ENCODE results near the gene UGT1A1.

DNA sequence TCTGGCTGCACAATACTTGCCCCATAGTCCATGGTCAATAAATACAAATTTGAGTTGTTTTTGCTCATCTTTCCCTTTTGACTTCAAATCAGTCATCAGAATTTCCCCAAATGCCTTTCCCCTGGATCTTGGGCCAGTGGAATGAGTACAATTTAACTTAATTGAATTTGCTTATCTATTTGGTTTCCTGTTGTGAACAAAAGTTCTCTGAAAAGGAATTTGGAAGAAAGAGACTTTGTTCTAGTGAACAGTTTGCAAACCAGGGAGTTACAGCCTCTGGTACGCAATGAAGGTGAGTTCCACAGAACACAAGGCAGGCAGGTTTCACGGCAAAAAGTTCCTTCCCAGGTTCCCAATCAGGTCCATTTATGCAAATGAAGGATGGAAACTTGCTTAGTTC, 1.2 kb upstream of the UGT1A1 start:
- TF ChIP-seq MYC (IDR thresholded peaks at IDR 0.05; ENCODE audit: borderline replicate concordance, low read length) (no peak), RAD21 (conservative IDR thresholded peaks at IDR 0.05 in 1 of 2, IDR thresholded peaks at IDR 0.05 in 1 of 2) (no peak), EP300 (IDR thresholded peaks at IDR 0.05) (no peak), JUN (IDR thresholded peaks at IDR 0.05) (no peak), SMC3 (IDR thresholded peaks at IDR 0.05) (no peak), JUNB (IDR thresholded peaks at IDR 0.05) (no peak)
- TF ChIP-seq, protein P1, sequence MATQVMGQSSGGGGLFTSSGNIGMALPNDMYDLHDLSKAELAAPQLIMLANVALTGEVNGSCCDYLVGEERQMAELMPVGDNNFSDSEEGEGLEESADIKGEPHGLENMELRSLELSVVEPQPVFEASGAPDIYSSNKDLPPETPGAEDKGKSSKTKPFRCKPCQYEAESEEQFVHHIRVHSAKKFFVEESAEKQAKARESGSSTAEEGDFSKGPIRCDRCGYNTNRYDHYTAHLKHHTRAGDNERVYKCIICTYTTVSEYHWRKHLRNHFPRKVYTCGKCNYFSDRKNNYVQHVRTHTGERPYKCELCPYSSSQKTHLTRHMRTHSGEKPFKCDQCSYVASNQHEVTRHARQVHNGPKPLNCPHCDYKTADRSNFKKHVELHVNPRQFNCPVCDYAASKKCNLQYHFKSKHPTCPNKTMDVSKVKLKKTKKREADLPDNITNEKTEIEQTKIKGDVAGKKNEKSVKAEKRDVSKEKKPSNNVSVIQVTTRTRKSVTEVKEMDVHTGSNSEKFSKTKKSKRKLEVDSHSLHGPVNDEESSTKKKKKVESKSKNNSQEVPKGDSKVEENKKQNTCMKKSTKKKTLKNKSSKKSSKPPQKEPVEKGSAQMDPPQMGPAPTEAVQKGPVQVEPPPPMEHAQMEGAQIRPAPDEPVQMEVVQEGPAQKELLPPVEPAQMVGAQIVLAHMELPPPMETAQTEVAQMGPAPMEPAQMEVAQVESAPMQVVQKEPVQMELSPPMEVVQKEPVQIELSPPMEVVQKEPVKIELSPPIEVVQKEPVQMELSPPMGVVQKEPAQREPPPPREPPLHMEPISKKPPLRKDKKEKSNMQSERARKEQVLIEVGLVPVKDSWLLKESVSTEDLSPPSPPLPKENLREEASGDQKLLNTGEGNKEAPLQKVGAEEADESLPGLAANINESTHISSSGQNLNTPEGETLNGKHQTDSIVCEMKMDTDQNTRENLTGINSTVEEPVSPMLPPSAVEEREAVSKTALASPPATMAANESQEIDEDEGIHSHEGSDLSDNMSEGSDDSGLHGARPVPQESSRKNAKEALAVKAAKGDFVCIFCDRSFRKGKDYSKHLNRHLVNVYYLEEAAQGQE (IDR thresholded peaks at IDR 0.05), result no peak
- TF ChIP-seq, protein P2, sequence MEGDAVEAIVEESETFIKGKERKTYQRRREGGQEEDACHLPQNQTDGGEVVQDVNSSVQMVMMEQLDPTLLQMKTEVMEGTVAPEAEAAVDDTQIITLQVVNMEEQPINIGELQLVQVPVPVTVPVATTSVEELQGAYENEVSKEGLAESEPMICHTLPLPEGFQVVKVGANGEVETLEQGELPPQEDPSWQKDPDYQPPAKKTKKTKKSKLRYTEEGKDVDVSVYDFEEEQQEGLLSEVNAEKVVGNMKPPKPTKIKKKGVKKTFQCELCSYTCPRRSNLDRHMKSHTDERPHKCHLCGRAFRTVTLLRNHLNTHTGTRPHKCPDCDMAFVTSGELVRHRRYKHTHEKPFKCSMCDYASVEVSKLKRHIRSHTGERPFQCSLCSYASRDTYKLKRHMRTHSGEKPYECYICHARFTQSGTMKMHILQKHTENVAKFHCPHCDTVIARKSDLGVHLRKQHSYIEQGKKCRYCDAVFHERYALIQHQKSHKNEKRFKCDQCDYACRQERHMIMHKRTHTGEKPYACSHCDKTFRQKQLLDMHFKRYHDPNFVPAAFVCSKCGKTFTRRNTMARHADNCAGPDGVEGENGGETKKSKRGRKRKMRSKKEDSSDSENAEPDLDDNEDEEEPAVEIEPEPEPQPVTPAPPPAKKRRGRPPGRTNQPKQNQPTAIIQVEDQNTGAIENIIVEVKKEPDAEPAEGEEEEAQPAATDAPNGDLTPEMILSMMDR (IDR thresholded peaks at IDR 0.05), result no peak

Measured in A549 (cell line).